ENCODE data around the gene GAPDH.
"Not testable (repeated sequence)": the region's sequence is repeated elsewhere in the genome, so short reads cannot be mapped to it uniquely, and the experiment has no call there.

Gene GAPDH

GRCh38 chr12:6533923-6534694 is at the start of gene GAPDH:
Gene GAPDH, plus strand, starts transcription at chr12:6534517. Its CDS starts 316 bp downstream, at chr12:6534833.
- Histone ChIP-seq H3K27ac (ENCODE audit: low read depth, low read length) (peak within 1 kb of the TSS; percentile 92), H3K27me3 (ENCODE audit: control insufficient read depth in 1 of 2, insufficient read depth in 2 of 2, low read length in 2 of 2) (no peaks in the 10 kb centered on the region), H3K36me3 (ENCODE audit: insufficient read depth, low read length) (peaks cover 54% of the 10 kb centered on the region), H3K9ac (ENCODE audit: low read length) (peak within 1 kb of the TSS; percentile 91), H3K4me1 (ENCODE audit: insufficient read depth, low read length) (peaks cover 49% of the 10 kb centered on the region), H3K9me3 (ENCODE audit: low read length) (no peaks in the 10 kb centered on the region), H3K4me3 (ENCODE audit: low read depth in 1 of 2, low read length in 2 of 2) (peak within 1 kb of the TSS; percentile 81 to 88)

GRCh38 chr12:6488240-6488639 is 46.1 kb upstream of the GAPDH start:
- Histone ChIP-seq H3K4me1 (ENCODE audit: insufficient read depth, low read length) (peaks cover 8% of the 10 kb centered on the region), H3K36me3 (ENCODE audit: insufficient read depth, low read length) (peaks cover 12% of the 10 kb centered on the region), H3K9me3 (ENCODE audit: low read length) (no peaks in the 10 kb centered on the region), H3K27me3 (ENCODE audit: control insufficient read depth in 1 of 2, insufficient read depth in 2 of 2, low read length in 2 of 2) (no peaks in the 10 kb centered on the region), H3K4me3 (ENCODE audit: low read depth in 1 of 2, low read length in 2 of 2) (no peak overlapping the region), H3K27ac (ENCODE audit: low read depth, low read length) (no peak overlapping the region), H3K9ac (ENCODE audit: low read length) (no peak overlapping the region)

- no peaks in the 10 kb centered on the region for H3K9me3 ChIP-seq (ENCODE audit: low read length)
- peaks cover 11% of the 10 kb centered on the region for H3K4me1 ChIP-seq (ENCODE audit: insufficient read depth, low read length)
- no peak overlapping the region for H3K4me3 ChIP-seq (ENCODE audit: low read depth in 1 of 2, low read length in 2 of 2)
- no peak overlapping the region for H3K9ac ChIP-seq (ENCODE audit: low read length)
- no peak overlapping the region for H3K27ac ChIP-seq (ENCODE audit: low read depth, low read length)
- no peaks in the 10 kb centered on the region for H3K27me3 ChIP-seq (ENCODE audit: control insufficient read depth in 1 of 2, insufficient read depth in 2 of 2, low read length in 2 of 2)
- peaks cover 12% of the 10 kb centered on the region for H3K36me3 ChIP-seq (ENCODE audit: insufficient read depth, low read length)
Observed at GRCh38 chr12:6489449-6489848, 44.9 kb upstream of the GAPDH start.

- not testable (repeated sequence) for H3K4me3 ChIP-seq (ENCODE audit: low read depth in 1 of 2, low read length in 2 of 2); H3K27ac ChIP-seq (ENCODE audit: low read depth, low read length); H3K9me3 ChIP-seq (ENCODE audit: low read length); H3K27me3 ChIP-seq (ENCODE audit: control insufficient read depth in 1 of 2, insufficient read depth in 2 of 2, low read length in 2 of 2); H3K9ac ChIP-seq (ENCODE audit: low read length)
- Histone ChIP-seq H3K36me3 (ENCODE audit: insufficient read depth, low read length) (peaks cover 22% of the 10 kb centered on the region), H3K4me1 (ENCODE audit: insufficient read depth, low read length) (peaks cover 22% of the 10 kb centered on the region)
Observed at GRCh38 chr12:6490673-6491072, 43.6 kb upstream of the GAPDH start.

- Histone ChIP-seq H3K27ac (ENCODE audit: low read depth, low read length) (peak within 1 kb of the TSS; percentile 100), H3K36me3 (ENCODE audit: insufficient read depth, low read length) (peaks cover 37% of the 10 kb centered on the region), H3K9ac (ENCODE audit: low read length) (peak within 1 kb of the TSS; percentile 88)
Observed at GRCh38 chr12:6492838-6493496, 41.4 kb upstream of the GAPDH start, which contains the start of gene MRPL51. Gene MRPL51, minus strand, starts transcription at chr12:6493262. Its CDS starts 126 bp downstream, at chr12:6493136.

GRCh38 chr12:6493497-6494257 is 40.6 kb upstream of the GAPDH start, which contains the start of gene NCAPD2:
Gene NCAPD2, plus strand, starts transcription at chr12:6494102. Its CDS starts 997 bp downstream, at chr12:6495099.
- Histone ChIP-seq H3K4me3 (ENCODE audit: low read depth in 1 of 2, low read length in 2 of 2) (peak within 1 kb of the TSS; percentile 80 to 100), H3K4me1 (ENCODE audit: insufficient read depth, low read length) (peaks cover 22% of the 10 kb centered on the region), H3K36me3 (ENCODE audit: insufficient read depth, low read length) (peaks cover 37% of the 10 kb centered on the region), H3K9ac (ENCODE audit: low read length) (peak within 1 kb of the TSS; percentile 88), H3K9me3 (ENCODE audit: low read length) (no peaks in the 10 kb centered on the region), H3K27ac (ENCODE audit: low read depth, low read length) (peak within 1 kb of the TSS; percentile 100), H3K27me3 (ENCODE audit: control insufficient read depth in 1 of 2, insufficient read depth in 2 of 2, low read length in 2 of 2) (no peaks in the 10 kb centered on the region)

More at GRCh38 chr12:6492838-6493496, 41.4 kb upstream of the GAPDH start, which contains the start of gene MRPL51:
- H3K4me3 ChIP-seq (ENCODE audit: low read depth in 1 of 2, low read length in 2 of 2) = peak within 1 kb of the TSS; percentile 80 to 100
- H3K27me3 ChIP-seq (ENCODE audit: control insufficient read depth in 1 of 2, insufficient read depth in 2 of 2, low read length in 2 of 2) = no peaks in the 10 kb centered on the region
- no peaks in the 10 kb centered on the region for H3K9me3 ChIP-seq (ENCODE audit: low read length)
- H3K4me1 ChIP-seq (ENCODE audit: insufficient read depth, low read length) = peaks cover 22% of the 10 kb centered on the region

GRCh38 chr12:6494258-6494743 is 40.0 kb upstream of the GAPDH start:
- no peaks in the 10 kb centered on the region for H3K27me3 ChIP-seq (ENCODE audit: control insufficient read depth in 1 of 2, insufficient read depth in 2 of 2, low read length in 2 of 2)
- peak overlapping the region; percentile 15 for H3K9ac ChIP-seq (ENCODE audit: low read length)
- H3K9me3 ChIP-seq (ENCODE audit: low read length) = no peaks in the 10 kb centered on the region
- peaks cover 22% of the 10 kb centered on the region for H3K4me1 ChIP-seq (ENCODE audit: insufficient read depth, low read length)
- peak overlapping the region; percentile 100 for H3K27ac ChIP-seq (ENCODE audit: low read depth, low read length)
- peaks cover 37% of the 10 kb centered on the region for H3K36me3 ChIP-seq (ENCODE audit: insufficient read depth, low read length)
- H3K4me3 ChIP-seq (ENCODE audit: low read depth in 1 of 2, low read length in 2 of 2) = peak overlapping the region; percentile 31 to 100

GRCh38 chr12:6494968-6495367 is 39.3 kb upstream of the GAPDH start:
- no peaks in the 10 kb centered on the region for H3K27me3 ChIP-seq (ENCODE audit: control insufficient read depth in 1 of 2, insufficient read depth in 2 of 2, low read length in 2 of 2)
- peak overlapping the region; percentile 100 for H3K27ac ChIP-seq (ENCODE audit: low read depth, low read length)
- peaks cover 22% of the 10 kb centered on the region for H3K4me1 ChIP-seq (ENCODE audit: insufficient read depth, low read length)
- H3K9ac ChIP-seq (ENCODE audit: low read length) = peak overlapping the region; percentile 15
- H3K36me3 ChIP-seq (ENCODE audit: insufficient read depth, low read length) = peaks cover 37% of the 10 kb centered on the region
- peak overlapping the region in 1 of 2 donors; percentile 100 for H3K4me3 ChIP-seq (ENCODE audit: low read depth in 1 of 2, low read length in 2 of 2)
- H3K9me3 ChIP-seq (ENCODE audit: low read length) = no peaks in the 10 kb centered on the region

GRCh38 chr12:6497291-6497690 is 37.0 kb upstream of the GAPDH start:
- Histone ChIP-seq H3K4me1 (ENCODE audit: insufficient read depth, low read length) (peaks cover 17% of the 10 kb centered on the region), H3K36me3 (ENCODE audit: insufficient read depth, low read length) (peaks cover 26% of the 10 kb centered on the region)
- H3K9ac ChIP-seq (ENCODE audit: low read length); H3K4me3 ChIP-seq (ENCODE audit: low read depth in 1 of 2, low read length in 2 of 2); H3K27me3 ChIP-seq (ENCODE audit: control insufficient read depth in 1 of 2, insufficient read depth in 2 of 2, low read length in 2 of 2); H3K9me3 ChIP-seq (ENCODE audit: low read length); H3K27ac ChIP-seq (ENCODE audit: low read depth, low read length): not testable (repeated sequence)

- H3K27ac ChIP-seq (ENCODE audit: low read depth, low read length) = no peak overlapping the region
- H3K9me3 ChIP-seq (ENCODE audit: low read length) = no peaks in the 10 kb centered on the region
- H3K4me3 ChIP-seq (ENCODE audit: low read depth in 1 of 2, low read length in 2 of 2) = no peak overlapping the region
- H3K27me3 ChIP-seq (ENCODE audit: control insufficient read depth in 1 of 2, insufficient read depth in 2 of 2, low read length in 2 of 2) = no peaks in the 10 kb centered on the region
- H3K36me3 ChIP-seq (ENCODE audit: insufficient read depth, low read length) = peaks cover 18% of the 10 kb centered on the region
- no peak overlapping the region for H3K9ac ChIP-seq (ENCODE audit: low read length)
- peaks cover 1% of the 10 kb centered on the region for H3K4me1 ChIP-seq (ENCODE audit: insufficient read depth, low read length)
Observed at GRCh38 chr12:6500466-6500865, 33.9 kb upstream of the GAPDH start.

Data from muscle layer of colon (tissue), 2 donors.